K562 (cell line): ENCODE data around the gene FMO3. TPM values are rescaled to one million over a fixed set of nuclear protein-coding genes. Genes with fewer than 3 reads are reported as not detected.

Experiments used
- GABPB1 ChIP-seq: sonication (generic); formaldehyde crosslinking; IDR thresholded peaks from 2 replicates; pipeline ENCODE4 v1.8.0; 2022; ENCODE audit warnings: mild to moderate bottlenecking, missing genetic modification reagents
- KLF16 ChIP-seq: IDR thresholded peaks from 2 replicates; pipeline ENCODE4 v1.6.1; 2016; ENCODE audit warnings: antibody characterized with exemption
- MTA2 ChIP-seq: fragments of 450-650 bp; IDR thresholded peaks from 2 replicates; pipeline ENCODE4 v1.6.1; 2016; ENCODE audit warnings: low read depth
- polyA plus RNA-seq, 8 experiments: library from polyadenylated mRNA; depleted of rRNA in 4 of 8; stranded (reverse) in 5 of 8; unstranded in 3 of 8; fragments of >200 nt; fragmentation: Nextera tagmentation in 2 of 8; fragmentation: Illumina TruSeq in 1 of 8; extraction: Ambion mirVana in 2 of 8; extraction: Trizol in 1 of 8; gene quantifications; 2 replicates each; pipeline versions ENCODE4 v1.2.1 to v1.2.3, GENCODE V29; 2011 to 2014; ENCODE audit warnings: inconsistent platforms in 1 of 8, missing spikeins in 1 of 8
- total RNA-seq, 7 experiments: library from RNA; depleted of rRNA in 6 of 7; stranded (reverse); fragments of >200 nt in 6 of 7; fragmentation: Illumina TruSeq in 2 of 7; extraction: Trizol in 2 of 7; gene quantifications; 2 replicates each; pipeline versions ENCODE4 v1.2.1 to v1.2.3, GENCODE V29; 2011 to 2021; ENCODE audit warnings: low replicate concordance in 1 of 7
- TF ChIP-seq, protein P1 (sequence below): sonication (generic); formaldehyde crosslinking; IDR thresholded peaks from 2 replicates; pipeline ENCODE4 v1.8.0; 2022; ENCODE audit warnings: missing genetic modification reagents, mild to moderate bottlenecking, borderline replicate concordance
- TF ChIP-seq, protein P2 (sequence below): fragments of 250-450 bp; sonication (Bioruptor Pico); IDR thresholded peaks from 2 replicates; pipeline ENCODE4 v1.5.0; 2020; ENCODE audit warnings: mild to moderate bottlenecking
- TF ChIP-seq, protein P3 (sequence below): fragments of 450-650 bp; formaldehyde crosslinking; IDR thresholded peaks from 2 replicates; pipeline ENCODE4 v1.4.0; 2022; ENCODE audit warnings: missing genetic modification characterization

FMO3 gene
- total and polyA plus RNA-seq, 9 of the 15 experiments (the other 6 are each of a cell fraction or from before 2014, with no cell fraction given): not detected

DNA sequence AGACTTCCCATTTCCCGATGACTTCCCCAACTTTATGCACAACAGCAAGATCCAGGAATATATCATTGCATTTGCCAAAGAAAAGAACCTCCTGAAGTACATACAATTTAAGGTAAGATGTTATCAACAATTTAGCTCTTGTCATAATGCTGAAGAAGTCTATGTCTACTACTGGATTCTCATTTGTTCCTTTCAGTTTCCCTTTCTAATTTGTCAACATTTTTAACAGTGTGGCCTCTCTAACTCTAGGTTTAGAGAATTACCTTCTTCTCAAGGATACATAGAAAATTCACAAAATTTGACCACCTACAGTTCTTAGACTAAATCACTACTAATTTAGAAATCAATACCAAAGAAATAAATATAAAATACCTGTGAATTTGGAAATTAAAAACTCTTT lies 13.2 kb downstream of the FMO3 start (continued):
- TF ChIP-seq, protein P1, sequence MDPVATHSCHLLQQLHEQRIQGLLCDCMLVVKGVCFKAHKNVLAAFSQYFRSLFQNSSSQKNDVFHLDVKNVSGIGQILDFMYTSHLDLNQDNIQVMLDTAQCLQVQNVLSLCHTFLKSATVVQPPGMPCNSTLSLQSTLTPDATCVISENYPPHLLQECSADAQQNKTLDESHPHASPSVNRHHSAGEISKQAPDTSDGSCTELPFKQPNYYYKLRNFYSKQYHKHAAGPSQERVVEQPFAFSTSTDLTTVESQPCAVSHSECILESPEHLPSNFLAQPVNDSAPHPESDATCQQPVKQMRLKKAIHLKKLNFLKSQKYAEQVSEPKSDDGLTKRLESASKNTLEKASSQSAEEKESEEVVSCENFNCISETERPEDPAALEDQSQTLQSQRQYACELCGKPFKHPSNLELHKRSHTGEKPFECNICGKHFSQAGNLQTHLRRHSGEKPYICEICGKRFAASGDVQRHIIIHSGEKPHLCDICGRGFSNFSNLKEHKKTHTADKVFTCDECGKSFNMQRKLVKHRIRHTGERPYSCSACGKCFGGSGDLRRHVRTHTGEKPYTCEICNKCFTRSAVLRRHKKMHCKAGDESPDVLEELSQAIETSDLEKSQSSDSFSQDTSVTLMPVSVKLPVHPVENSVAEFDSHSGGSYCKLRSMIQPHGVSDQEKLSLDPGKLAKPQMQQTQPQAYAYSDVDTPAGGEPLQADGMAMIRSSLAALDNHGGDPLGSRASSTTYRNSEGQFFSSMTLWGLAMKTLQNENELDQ (CRISPR knock-in tag): no peak
- no peak for TF ChIP-seq KLF16
- no peak for TF ChIP-seq MTA2
- TF ChIP-seq, protein P2, sequence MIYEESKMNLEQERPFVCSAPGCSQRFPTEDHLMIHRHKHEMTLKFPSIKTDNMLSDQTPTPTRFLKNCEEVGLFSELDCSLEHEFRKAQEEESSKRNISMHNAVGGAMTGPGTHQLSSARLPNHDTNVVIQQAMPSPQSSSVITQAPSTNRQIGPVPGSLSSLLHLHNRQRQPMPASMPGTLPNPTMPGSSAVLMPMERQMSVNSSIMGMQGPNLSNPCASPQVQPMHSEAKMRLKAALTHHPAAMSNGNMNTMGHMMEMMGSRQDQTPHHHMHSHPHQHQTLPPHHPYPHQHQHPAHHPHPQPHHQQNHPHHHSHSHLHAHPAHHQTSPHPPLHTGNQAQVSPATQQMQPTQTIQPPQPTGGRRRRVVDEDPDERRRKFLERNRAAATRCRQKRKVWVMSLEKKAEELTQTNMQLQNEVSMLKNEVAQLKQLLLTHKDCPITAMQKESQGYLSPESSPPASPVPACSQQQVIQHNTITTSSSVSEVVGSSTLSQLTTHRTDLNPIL: no peak
- TF ChIP-seq, protein P3, sequence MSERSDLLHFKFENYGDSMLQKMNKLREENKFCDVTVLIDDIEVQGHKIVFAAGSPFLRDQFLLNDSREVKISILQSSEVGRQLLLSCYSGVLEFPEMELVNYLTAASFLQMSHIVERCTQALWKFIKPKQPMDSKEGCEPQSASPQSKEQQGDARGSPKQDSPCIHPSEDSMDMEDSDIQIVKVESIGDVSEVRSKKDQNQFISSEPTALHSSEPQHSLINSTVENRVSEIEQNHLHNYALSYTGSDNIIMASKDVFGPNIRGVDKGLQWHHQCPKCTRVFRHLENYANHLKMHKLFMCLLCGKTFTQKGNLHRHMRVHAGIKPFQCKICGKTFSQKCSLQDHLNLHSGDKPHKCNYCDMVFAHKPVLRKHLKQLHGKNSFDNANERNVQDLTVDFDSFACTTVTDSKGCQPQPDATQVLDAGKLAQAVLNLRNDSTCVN (CRISPR knock-in tag): no peak
- no peak for TF ChIP-seq GABPB1 (CRISPR knock-in tag)
